ENCODE results near the gene BRWD1.

The BRWD1 gene

GRCh38 chr21:39317134-39318090, 4.0 kb upstream of the BRWD1 start:
- H3K9ac ChIP-seq (ENCODE audit: insufficient read length, low read depth), result no peak overlapping the region
- peaks cover 4% of the 10 kb centered on the region for H3K4me1 ChIP-seq (ENCODE audit: insufficient read depth, insufficient read length)
- TF ChIP-seq SUZ12 (IDR thresholded peaks at IDR 0.05; ENCODE audit: extremely low read depth, insufficient read depth, insufficient read length), result no peak
- no peak for TF ChIP-seq ZNF274 (IDR thresholded peaks at IDR 0.05; ENCODE audit: low read depth, low read length)
- no peak for TF ChIP-seq YY1 (IDR thresholded peaks at IDR 0.05; ENCODE audit: insufficient read depth, insufficient read length)
- no peak overlapping the region for H3K4me3 ChIP-seq (ENCODE audit: insufficient read length, low read depth)
- H3K9me3 ChIP-seq (ENCODE audit: insufficient read depth, low read length), result no peaks in the 10 kb centered on the region
- DNase-seq (ENCODE audit: low read depth, low spot score), result no peak
- peaks cover 9% of the 10 kb centered on the region for H3K36me3 ChIP-seq (ENCODE audit: insufficient read depth, insufficient read length, low read length)
- no peaks in the 10 kb centered on the region for H3K27me3 ChIP-seq (ENCODE audit: insufficient read depth, insufficient read length)

GRCh38 chr21:39316729-39317128, 3.3 kb upstream of the BRWD1 start:
- Histone ChIP-seq H3K9ac (ENCODE audit: insufficient read length, low read depth) (no peak overlapping the region), H3K27me3 (ENCODE audit: insufficient read depth, insufficient read length) (no peaks in the 10 kb centered on the region), H3K9me3 (ENCODE audit: insufficient read depth, low read length) (no peaks in the 10 kb centered on the region), H3K4me3 (ENCODE audit: insufficient read length, low read depth) (no peak overlapping the region), H3K36me3 (ENCODE audit: insufficient read depth, insufficient read length, low read length) (peaks cover 13% of the 10 kb centered on the region), H3K4me1 (ENCODE audit: insufficient read depth, insufficient read length) (peaks cover 4% of the 10 kb centered on the region)
- DNase-seq (ENCODE audit: low read depth, low spot score), result no peak
- TF ChIP-seq ZNF274 (IDR thresholded peaks at IDR 0.05; ENCODE audit: low read depth, low read length), result no peak
- no peak for TF ChIP-seq SUZ12 (IDR thresholded peaks at IDR 0.05; ENCODE audit: extremely low read depth, insufficient read depth, insufficient read length)
- no peak for TF ChIP-seq YY1 (IDR thresholded peaks at IDR 0.05; ENCODE audit: insufficient read depth, insufficient read length)

GRCh38 chr21:39315603-39316445, 2.4 kb upstream of the BRWD1 start:
- Histone ChIP-seq H3K4me3 (ENCODE audit: insufficient read length, low read depth) (no peak overlapping the region), H3K27me3 (ENCODE audit: insufficient read depth, insufficient read length) (no peaks in the 10 kb centered on the region), H3K9ac (ENCODE audit: insufficient read length, low read depth) (no peak overlapping the region), H3K9me3 (ENCODE audit: insufficient read depth, low read length) (no peaks in the 10 kb centered on the region), H3K36me3 (ENCODE audit: insufficient read depth, insufficient read length, low read length) (peaks cover 22% of the 10 kb centered on the region), H3K4me1 (ENCODE audit: insufficient read depth, insufficient read length) (peaks cover 6% of the 10 kb centered on the region)
- no peak for DNase-seq (ENCODE audit: low read depth, low spot score)
- TF ChIP-seq SUZ12 (IDR thresholded peaks at IDR 0.05; ENCODE audit: extremely low read depth, insufficient read depth, insufficient read length) (no peak), YY1 (IDR thresholded peaks at IDR 0.05; ENCODE audit: insufficient read depth, insufficient read length) (no peak), ZNF274 (IDR thresholded peaks at IDR 0.05; ENCODE audit: low read depth, low read length) (no peak)

DNA sequence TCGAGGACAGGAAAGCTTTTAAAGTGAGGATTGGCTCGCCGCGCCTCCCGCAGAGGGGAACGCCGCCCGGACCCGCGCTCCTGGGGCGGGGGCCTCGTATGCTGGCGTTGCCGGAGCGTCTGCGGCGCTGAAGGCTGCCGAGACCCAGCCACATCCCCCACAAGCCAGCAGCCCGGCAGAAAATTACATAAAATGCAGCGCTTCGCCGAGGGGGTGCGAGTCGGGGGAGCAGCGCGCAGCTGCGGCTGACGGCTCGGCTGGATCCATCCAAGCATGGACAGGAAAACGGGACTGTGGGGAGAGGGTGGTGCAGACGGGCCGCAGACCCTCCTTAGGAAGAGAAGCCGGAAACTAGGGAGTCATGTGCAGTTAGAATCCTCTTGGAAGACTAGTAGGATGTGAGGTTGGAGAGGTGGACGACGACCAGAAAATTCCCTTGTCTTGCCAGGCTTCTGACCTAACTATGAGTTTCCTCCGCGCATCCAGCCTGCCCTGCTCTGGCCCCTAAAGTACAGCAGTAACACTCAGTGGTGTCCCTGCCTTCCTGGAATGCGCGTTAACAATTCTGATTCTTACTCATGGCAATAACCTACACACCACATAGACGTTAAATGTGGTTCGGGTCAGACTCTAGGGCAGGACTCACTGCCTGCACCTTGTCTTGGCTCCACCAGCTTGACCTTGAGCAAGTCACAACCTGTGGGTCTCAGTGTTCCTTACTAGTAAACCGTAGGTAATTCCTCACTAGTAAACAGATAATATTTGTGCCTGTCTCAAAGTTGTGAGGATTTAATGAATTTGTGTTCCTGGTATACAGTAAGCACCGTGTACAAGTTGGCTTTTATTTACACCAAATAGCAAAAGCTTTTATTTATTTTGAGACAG, 953 bp upstream of the BRWD1 start:
- peak overlapping the region; percentile 92 for H3K9ac ChIP-seq (ENCODE audit: insufficient read length, low read depth)
- H3K9me3 ChIP-seq (ENCODE audit: insufficient read depth, low read length), result no peaks in the 10 kb centered on the region
- H3K4me3 ChIP-seq (ENCODE audit: insufficient read length, low read depth), result peak overlapping the region; percentile 66
- H3K4me1 ChIP-seq (ENCODE audit: insufficient read depth, insufficient read length), result peaks cover 6% of the 10 kb centered on the region
- TF ChIP-seq ZNF274 (IDR thresholded peaks at IDR 0.05; ENCODE audit: low read depth, low read length) (no peak), YY1 (IDR thresholded peaks at IDR 0.05; ENCODE audit: insufficient read depth, insufficient read length) (no peak), SUZ12 (IDR thresholded peaks at IDR 0.05; ENCODE audit: extremely low read depth, insufficient read depth, insufficient read length) (no peak)
- H3K27me3 ChIP-seq (ENCODE audit: insufficient read depth, insufficient read length), result no peaks in the 10 kb centered on the region
- peak; percentile 70 for DNase-seq (ENCODE audit: low read depth, low spot score)
- peaks cover 35% of the 10 kb centered on the region for H3K36me3 ChIP-seq (ENCODE audit: insufficient read depth, insufficient read length, low read length)

- peaks cover 43% of the 10 kb centered on the region for H3K36me3 ChIP-seq (ENCODE audit: insufficient read depth, insufficient read length, low read length)
- peak overlapping the region; percentile 92 for H3K9ac ChIP-seq (ENCODE audit: insufficient read length, low read depth)
- TF ChIP-seq ZNF274 (IDR thresholded peaks at IDR 0.05; ENCODE audit: low read depth, low read length), result no peak
- H3K4me3 ChIP-seq (ENCODE audit: insufficient read length, low read depth), result peak overlapping the region; percentile 66
- DNase-seq (ENCODE audit: low read depth, low spot score), result peak; percentile 27
- no peaks in the 10 kb centered on the region for H3K9me3 ChIP-seq (ENCODE audit: insufficient read depth, low read length)
- peaks cover 6% of the 10 kb centered on the region for H3K4me1 ChIP-seq (ENCODE audit: insufficient read depth, insufficient read length)
- H3K27me3 ChIP-seq (ENCODE audit: insufficient read depth, insufficient read length), result no peaks in the 10 kb centered on the region
Observed at GRCh38 chr21:39313042-39313570, 326 bp downstream of the BRWD1 start.

DNA sequence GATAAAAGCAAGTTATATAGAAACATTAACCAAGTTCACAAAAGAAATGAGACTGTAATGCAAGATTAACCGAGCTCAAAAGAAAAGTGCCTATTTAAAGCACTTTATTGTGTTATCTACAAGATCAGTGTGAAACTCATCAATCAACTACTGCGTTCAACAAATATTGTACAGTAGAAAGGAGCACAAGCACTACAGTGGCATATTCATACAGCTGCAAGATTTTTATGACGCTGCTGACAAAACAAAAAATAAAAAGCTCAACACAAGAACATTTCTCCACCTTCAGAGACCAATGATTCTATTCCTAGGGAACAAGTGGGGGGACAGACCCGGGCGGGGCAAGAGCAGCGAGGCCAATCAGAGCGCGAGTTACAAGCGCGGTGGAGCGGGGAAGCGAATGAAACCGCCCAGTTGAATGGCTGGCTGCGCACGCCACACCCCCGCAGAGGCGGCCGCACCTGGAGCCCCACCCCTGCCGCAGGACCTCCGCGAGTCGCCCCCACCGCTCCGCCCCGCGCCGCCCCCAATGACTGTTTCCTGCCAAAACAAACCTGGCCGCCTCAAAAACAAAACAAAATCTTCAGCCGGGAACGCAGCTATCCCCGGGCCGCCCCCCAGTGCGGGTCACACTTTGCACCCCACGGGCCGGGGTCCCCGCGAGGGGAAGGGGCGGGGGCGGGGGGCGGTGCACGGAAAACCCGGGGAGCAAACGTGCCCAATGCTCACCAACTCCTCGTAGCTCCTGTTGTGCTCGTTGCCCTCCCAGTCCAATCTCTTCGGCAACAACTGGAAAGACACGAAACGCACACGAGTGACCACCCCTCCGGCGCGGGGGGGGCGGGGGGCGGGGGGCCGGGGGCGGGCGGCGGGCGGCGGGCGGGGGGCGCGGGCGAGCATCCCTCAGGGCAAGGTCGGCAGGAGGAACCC, 1.1 kb downstream of the BRWD1 start:
- no peak for TF ChIP-seq SUZ12 (IDR thresholded peaks at IDR 0.05; ENCODE audit: extremely low read depth, insufficient read depth, insufficient read length)
- no peak for TF ChIP-seq ZNF274 (IDR thresholded peaks at IDR 0.05; ENCODE audit: low read depth, low read length)
- TF ChIP-seq YY1 (IDR thresholded peaks at IDR 0.05; ENCODE audit: insufficient read depth, insufficient read length), result no peak
- H3K36me3 ChIP-seq (ENCODE audit: insufficient read depth, insufficient read length, low read length), result peaks cover 45% of the 10 kb centered on the region
- DNase-seq (ENCODE audit: low read depth, low spot score), result peak; percentile 92
- no peaks in the 10 kb centered on the region for H3K9me3 ChIP-seq (ENCODE audit: insufficient read depth, low read length)
- no peaks in the 10 kb centered on the region for H3K27me3 ChIP-seq (ENCODE audit: insufficient read depth, insufficient read length)
- H3K9ac ChIP-seq (ENCODE audit: insufficient read length, low read depth), result peak overlapping the region; percentile 92
- peak overlapping the region; percentile 66 for H3K4me3 ChIP-seq (ENCODE audit: insufficient read length, low read depth)
- peaks cover 6% of the 10 kb centered on the region for H3K4me1 ChIP-seq (ENCODE audit: insufficient read depth, insufficient read length)

Data from NT2/D1 (cell line).